ENCODE measurements around the gene CASTOR1.

CASTOR1 gene

DNA sequence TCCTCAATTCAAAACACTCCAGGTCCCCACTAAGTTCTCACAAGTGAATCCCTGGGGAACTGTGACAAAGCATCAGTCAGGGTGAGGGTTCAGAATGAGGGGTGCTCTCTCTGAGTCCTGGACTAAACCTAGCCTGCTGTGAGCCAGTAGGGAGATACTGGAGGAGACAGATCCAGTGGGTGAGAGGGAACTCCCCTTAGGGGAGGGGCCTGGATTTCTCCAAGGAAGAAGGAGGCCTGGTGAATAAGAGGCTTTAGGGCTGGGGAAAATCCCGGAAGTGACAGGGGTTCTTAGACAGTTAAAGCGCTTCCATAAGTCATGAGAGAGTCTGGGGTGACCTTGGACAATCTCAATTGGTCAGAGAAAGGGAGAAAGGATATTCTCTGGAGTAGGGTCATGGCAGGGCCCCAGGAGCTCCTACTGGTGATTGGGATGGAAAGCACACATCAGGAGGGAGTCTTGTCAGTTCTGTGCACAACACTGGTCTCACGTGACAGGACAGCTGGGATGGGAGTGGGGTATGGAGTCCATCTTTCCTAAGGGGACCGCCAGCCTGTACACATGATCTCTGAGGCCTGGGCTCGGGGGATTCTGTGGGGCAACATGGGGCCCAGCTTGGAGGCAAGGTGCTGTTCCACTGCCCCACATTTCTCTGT is 35.9 kb upstream of the CASTOR1 start:
- TF ChIP-seq, protein P1, sequence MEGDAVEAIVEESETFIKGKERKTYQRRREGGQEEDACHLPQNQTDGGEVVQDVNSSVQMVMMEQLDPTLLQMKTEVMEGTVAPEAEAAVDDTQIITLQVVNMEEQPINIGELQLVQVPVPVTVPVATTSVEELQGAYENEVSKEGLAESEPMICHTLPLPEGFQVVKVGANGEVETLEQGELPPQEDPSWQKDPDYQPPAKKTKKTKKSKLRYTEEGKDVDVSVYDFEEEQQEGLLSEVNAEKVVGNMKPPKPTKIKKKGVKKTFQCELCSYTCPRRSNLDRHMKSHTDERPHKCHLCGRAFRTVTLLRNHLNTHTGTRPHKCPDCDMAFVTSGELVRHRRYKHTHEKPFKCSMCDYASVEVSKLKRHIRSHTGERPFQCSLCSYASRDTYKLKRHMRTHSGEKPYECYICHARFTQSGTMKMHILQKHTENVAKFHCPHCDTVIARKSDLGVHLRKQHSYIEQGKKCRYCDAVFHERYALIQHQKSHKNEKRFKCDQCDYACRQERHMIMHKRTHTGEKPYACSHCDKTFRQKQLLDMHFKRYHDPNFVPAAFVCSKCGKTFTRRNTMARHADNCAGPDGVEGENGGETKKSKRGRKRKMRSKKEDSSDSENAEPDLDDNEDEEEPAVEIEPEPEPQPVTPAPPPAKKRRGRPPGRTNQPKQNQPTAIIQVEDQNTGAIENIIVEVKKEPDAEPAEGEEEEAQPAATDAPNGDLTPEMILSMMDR (IDR thresholded peaks at IDR 0.05) = no peak

DNA sequence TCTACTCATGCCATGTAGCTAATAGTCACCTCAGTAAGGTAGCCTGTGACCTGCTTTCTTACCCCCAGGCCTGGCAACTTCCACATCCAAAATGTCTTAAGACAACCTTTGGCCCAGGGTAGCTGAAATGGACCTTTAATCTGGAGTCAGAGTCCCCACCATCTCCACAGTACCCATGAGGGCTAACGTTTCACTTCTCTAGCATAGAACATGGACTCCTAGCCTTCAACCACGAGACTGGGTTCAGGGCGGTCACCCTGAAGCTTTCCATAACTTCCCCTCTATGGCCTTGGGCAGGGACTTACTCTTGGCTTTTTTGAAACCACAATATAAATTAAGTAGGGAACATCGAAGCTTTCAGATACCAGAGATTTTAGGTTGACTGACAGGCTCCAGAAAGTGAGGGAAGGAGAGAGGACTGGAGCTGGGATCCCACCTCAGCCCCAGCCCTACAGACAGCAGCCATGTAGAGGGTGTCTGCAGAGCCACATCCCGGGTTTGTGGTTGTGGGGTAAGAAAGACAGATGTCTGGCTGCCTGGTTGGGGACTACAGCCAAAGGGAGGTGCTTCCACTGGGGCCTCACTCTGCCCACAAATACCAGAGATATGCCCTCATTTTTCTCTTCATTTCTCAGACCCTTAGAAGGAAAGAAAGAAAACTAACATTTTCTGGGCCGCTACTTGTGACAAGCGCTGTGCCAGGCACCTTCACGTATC is 34.9 kb upstream of the CASTOR1 start:
- TF ChIP-seq, protein P1 (IDR thresholded peaks at IDR 0.05) = no peak

- TF ChIP-seq, protein P1 (IDR thresholded peaks at IDR 0.05) = no peak
Measured at GRCh38 chr22:30323246-30323645, 33.9 kb upstream of the CASTOR1 start.

GRCh38 chr22:30321461-30321860 is 32.2 kb upstream of the CASTOR1 start:
- TF ChIP-seq, protein P1 (IDR thresholded peaks at IDR 0.05) = no peak

GRCh38 chr22:30320021-30320556 is 30.8 kb upstream of the CASTOR1 start:
- TF ChIP-seq, protein P1 (IDR thresholded peaks at IDR 0.05) = no peak

- TF ChIP-seq, protein P1 (IDR thresholded peaks at IDR 0.05) = no peak
Measured at GRCh38 chr22:30318799-30319419, 29.6 kb upstream of the CASTOR1 start.

DNA sequence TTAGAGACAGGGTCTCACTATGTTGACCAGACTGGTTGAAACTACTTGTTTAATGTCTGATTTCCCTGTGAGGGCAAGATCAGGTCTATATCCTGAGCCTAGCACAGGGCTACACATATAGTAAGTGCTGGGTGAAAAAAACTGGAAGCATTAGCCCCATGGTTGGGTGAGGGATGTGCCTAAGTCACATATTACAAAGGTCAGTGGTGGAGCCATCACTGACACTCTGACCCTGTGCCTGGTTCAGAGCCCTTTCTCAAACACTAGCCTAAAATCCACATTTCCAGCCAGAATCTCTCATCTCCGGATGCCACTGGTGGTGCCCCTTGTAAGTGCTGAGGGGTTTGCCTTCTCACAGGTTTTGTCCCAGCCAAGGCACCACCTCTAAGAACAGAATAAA is 28.5 kb upstream of the CASTOR1 start:
- TF ChIP-seq, protein P1 (IDR thresholded peaks at IDR 0.05) = no peak

All from LNCAP (cell line).